GM23338 (cell line): ENCODE results near the gene CDC42BPA. TPM values are rescaled to one million over a fixed set of nuclear protein-coding genes. Genes with fewer than 3 reads are reported as not detected.

Experiments used
- CREB1 ChIP-seq: fragments of 250-450 bp; sonication (Bioruptor Pico); IDR thresholded peaks from 2 replicates; pipeline ENCODE4 v1.5.0; 2020; ENCODE audit warnings: low read depth, mild to moderate bottlenecking, moderate library complexity
- CTCF ChIP-seq, 2 experiments: fragments of 200-600 bp in 1 of 2; sonication (generic) in 1 of 2; conservative IDR thresholded peaks; 2 replicates each; pipeline versions ENCODE4 v1.5.1 to v1.6.1; 2016 to 2017; ENCODE audit warnings: antibody characterized with exemption in 2 of 2, low read depth in 2 of 2, mild to moderate bottlenecking in 2 of 2, moderate library complexity in 1 of 2
- ETS1 ChIP-seq: IDR thresholded peaks from 2 replicates; pipeline ENCODE4 v1.6.1; 2016; ENCODE audit warnings: antibody characterized with exemption
- EZH2 ChIP-seq: fragments of 200-600 bp; sonication (generic); IDR thresholded peaks from one replicate; pipeline ENCODE4 v1.8.0; 2017; ENCODE audit warnings: antibody characterized with exemption, mild to moderate bottlenecking, low read depth; ENCODE audit not compliant: unreplicated experiment
- JUNB ChIP-seq: IDR thresholded peaks from one replicate; pipeline ENCODE4 v1.6.1; 2016; ENCODE audit warnings: antibody characterized with exemption; ENCODE audit not compliant: unreplicated experiment
- STAT1 ChIP-seq: IDR thresholded peaks from one replicate; pipeline ENCODE4 v1.6.1; 2016; ENCODE audit warnings: antibody characterized with exemption; ENCODE audit not compliant: unreplicated experiment
- ZNF114 ChIP-seq: fragments of 250-450 bp; sonication (Bioruptor Pico); IDR thresholded peaks from 2 replicates; pipeline ENCODE4 v1.5.0; 2020; ENCODE audit warnings: mild to moderate bottlenecking, moderate library complexity
- ZNF331 ChIP-seq: fragments of 250-450 bp; sonication (Bioruptor Pico); IDR thresholded peaks from 2 replicates; pipeline ENCODE4 v1.5.0; 2020; ENCODE audit warnings: low read depth, mild to moderate bottlenecking, moderate library complexity
- ZNF462 ChIP-seq: fragments of 250-450 bp; sonication (Bioruptor Pico); IDR thresholded peaks from 2 replicates; pipeline ENCODE4 v1.5.0; 2020; ENCODE audit warnings: mild to moderate bottlenecking, moderate library complexity
- polyA plus RNA-seq: library from polyadenylated mRNA; unstranded; fragments of >200 nt; fragmentation: Nextera tagmentation; extraction: Ambion mirVana; gene quantifications from 2 replicates; pipeline ENCODE4 v1.2.1, GENCODE V29; 2016
- total RNA-seq: library from RNA; depleted of rRNA; stranded (reverse); fragments of >200 nt; shearing (Covaris generic); gene quantifications from 2 replicates; pipeline ENCODE4 v1.2.3, GENCODE V29; 2014

CDC42BPA gene
- total and polyA plus RNA-seq, 2 experiments from 2014 or later, result 17.7 to 40.1 TPM

- no peak for TF ChIP-seq ZNF462 (CRISPR knock-in tag)
- no peak for TF ChIP-seq STAT1
- no peak for TF ChIP-seq CREB1 (CRISPR knock-in tag)
- no peak for TF ChIP-seq EZH2
- TF ChIP-seq CTCF (conservative IDR thresholded peaks at IDR 0.05; ENCODE audit: low read depth in 2 of 2), result no peak
- no peak for TF ChIP-seq ETS1
- TF ChIP-seq ZNF331 (CRISPR knock-in tag), result no peak
- no peak for TF ChIP-seq JUNB
- no peak for TF ChIP-seq ZNF114
Measured at GRCh38 chr1:227315629-227316346, 2.5 kb downstream of the CDC42BPA start (continued).
